WI38 (cell line): ENCODE measurements around the gene UBTF.
A peak's percentile ranks its signal among the peaks of the same experiment; 100 is the strongest.

Source experiments
- H3K4me3 ChIP-seq: 2 replicates; pipeline ENCODE4 v1.5.1; 2011; ENCODE audit warnings: low read depth, mild to moderate bottlenecking, control low read depth, low read length
- TF ChIP-seq, protein P1 (sequence below): IDR thresholded peaks from 2 replicates; pipeline ENCODE4 v1.5.1; 2012; ENCODE audit warnings: low read depth, mild to moderate bottlenecking, control low read depth, low read length

Gene UBTF

DNA sequence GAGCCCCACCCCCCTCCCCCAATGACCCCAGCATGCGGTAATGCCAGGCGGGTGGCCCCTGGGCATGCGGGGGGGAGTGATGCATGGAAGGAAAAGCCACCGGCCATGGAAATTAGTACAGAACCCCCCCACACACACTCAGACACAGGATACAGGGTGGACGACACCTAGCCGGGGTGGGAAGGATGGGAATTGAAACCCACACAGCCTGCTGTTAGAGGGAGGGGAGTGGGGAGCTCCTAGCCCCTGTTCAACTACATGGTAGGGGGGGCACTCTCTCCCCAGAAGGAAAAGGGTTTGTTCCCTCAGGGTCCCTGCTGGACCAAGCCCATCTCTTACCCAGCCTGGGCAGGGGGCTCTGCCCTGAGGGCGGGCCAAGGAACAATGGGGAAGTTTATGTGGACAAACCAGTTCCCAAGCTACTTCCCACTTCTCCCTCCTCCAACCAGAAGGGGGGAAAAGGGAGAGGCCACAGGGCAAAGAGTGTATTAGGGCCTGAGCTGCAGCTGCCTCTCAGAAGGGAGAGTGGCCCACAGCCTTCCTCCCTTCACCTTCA lies 27.5 kb downstream of the UBTF start:
- H3K4me3 ChIP-seq: no peak overlapping the region
- TF ChIP-seq, protein P1, sequence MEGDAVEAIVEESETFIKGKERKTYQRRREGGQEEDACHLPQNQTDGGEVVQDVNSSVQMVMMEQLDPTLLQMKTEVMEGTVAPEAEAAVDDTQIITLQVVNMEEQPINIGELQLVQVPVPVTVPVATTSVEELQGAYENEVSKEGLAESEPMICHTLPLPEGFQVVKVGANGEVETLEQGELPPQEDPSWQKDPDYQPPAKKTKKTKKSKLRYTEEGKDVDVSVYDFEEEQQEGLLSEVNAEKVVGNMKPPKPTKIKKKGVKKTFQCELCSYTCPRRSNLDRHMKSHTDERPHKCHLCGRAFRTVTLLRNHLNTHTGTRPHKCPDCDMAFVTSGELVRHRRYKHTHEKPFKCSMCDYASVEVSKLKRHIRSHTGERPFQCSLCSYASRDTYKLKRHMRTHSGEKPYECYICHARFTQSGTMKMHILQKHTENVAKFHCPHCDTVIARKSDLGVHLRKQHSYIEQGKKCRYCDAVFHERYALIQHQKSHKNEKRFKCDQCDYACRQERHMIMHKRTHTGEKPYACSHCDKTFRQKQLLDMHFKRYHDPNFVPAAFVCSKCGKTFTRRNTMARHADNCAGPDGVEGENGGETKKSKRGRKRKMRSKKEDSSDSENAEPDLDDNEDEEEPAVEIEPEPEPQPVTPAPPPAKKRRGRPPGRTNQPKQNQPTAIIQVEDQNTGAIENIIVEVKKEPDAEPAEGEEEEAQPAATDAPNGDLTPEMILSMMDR: no peak

DNA sequence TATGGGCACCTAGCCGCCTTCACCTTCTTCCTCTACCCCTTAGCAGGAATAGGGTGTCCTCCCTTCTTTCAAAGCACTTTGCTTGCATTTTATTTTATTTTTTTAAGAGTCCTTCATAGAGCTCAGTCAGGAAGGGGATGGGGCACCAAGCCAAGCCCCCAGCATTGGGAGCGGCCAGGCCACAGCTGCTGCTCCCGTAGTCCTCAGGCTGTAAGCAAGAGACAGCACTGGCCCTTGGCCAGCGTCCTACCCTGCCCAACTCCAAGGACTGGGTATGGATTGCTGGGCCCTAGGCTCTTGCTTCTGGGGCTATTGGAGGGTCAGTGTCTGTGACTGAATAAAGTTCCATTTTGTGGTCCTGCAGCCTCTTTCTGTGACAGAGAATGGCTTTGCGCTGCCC lies 28.1 kb downstream of the UBTF start:
- TF ChIP-seq, protein P1: no peak
- H3K4me3 ChIP-seq: no peak overlapping the region

DNA sequence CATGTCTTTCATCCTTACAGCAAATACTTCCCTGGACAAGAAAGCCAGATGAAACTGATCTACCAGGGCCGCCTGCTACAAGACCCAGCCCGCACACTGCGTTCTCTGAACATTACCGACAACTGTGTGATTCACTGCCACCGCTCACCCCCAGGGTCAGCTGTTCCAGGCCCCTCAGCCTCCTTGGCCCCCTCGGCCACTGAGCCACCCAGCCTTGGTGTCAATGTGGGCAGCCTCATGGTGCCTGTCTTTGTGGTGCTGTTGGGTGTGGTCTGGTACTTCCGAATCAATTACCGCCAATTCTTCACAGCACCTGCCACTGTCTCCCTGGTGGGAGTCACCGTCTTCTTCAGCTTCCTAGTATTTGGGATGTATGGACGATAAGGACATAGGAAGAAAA lies 29.0 kb downstream of the UBTF start:
- TF ChIP-seq, protein P1: no peak

DNA sequence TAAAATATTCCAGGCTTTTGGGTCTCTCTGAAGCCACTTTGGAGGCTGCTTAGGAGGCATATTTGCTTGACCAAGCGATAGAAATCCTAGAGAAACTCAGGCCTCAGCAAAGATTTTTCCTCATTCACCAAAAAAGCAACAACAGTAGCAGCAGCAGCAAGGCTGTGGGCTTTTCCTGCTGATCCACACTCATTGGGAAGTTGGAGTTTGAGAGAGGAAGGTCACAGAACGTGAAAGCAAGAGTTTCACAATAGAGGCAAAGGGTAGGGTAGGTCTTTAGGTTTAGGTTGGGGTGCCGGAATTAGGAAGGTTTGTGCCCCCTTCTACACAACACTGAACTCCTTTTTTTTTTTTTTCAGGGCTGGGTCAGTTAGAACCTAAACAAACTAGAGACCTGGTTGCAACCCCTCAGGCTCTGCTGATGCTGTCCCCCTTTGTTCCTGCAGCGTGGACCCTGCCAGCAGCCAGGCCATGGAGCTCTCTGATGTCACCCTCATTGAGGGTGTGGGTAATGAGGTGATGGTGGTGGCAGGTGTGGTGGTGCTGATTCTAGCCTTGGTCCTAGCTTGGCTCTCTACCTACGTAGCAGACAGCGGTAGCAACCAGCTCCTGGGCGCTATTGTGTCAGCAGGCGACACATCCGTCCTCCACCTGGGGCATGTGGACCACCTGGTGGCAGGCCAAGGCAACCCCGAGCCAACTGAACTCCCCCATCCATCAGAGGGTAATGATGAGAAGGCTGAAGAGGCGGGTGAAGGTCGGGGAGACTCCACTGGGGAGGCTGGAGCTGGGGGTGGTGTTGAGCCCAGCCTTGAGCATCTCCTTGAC lies 30.7 kb downstream of the UBTF start:
- TF ChIP-seq, protein P1: no peak
- peak overlapping the region; percentile 100 for H3K4me3 ChIP-seq

More for the DNA sequence above, 29.0 kb downstream of the UBTF start:
- H3K4me3 ChIP-seq: no peak overlapping the region

DNA sequence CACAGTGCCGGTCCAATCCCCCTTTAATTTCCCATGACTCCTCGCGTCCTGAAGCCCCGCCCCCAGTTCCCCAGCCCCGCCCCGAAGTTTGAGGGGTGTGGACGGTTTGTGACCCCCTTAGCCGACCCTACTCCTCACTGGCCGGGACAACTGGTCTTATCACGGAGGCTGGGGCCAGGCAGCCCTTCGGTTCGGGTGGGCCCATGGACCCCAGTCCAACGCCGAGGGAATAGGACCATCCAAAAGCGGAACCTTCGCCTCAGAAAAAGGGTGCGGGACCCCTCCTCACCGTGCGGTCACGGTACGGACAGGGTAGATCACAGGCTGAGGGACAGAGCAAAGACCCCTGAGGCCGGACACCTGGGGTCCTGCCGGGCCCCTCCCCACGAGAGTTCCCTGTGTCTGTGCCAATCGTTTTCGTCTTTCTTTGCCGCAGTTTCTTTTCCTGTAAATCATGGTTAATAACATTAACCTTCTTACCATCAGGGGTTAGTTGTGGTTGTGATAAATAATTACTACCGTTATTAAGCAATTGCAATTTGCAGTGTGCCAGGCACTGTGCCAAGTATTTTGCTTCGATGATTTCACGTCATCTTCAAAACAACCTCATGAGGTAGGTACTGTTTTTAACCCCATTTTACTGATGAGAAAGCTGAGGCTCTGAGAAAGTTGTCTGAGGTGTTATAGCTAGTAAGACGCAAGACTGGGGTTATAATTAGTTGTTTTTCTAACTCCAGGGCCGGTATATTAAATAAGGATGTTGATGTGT lies 32.2 kb downstream of the UBTF start:
- TF ChIP-seq, protein P1: no peak
- peak overlapping the region; percentile 100 for H3K4me3 ChIP-seq

DNA sequence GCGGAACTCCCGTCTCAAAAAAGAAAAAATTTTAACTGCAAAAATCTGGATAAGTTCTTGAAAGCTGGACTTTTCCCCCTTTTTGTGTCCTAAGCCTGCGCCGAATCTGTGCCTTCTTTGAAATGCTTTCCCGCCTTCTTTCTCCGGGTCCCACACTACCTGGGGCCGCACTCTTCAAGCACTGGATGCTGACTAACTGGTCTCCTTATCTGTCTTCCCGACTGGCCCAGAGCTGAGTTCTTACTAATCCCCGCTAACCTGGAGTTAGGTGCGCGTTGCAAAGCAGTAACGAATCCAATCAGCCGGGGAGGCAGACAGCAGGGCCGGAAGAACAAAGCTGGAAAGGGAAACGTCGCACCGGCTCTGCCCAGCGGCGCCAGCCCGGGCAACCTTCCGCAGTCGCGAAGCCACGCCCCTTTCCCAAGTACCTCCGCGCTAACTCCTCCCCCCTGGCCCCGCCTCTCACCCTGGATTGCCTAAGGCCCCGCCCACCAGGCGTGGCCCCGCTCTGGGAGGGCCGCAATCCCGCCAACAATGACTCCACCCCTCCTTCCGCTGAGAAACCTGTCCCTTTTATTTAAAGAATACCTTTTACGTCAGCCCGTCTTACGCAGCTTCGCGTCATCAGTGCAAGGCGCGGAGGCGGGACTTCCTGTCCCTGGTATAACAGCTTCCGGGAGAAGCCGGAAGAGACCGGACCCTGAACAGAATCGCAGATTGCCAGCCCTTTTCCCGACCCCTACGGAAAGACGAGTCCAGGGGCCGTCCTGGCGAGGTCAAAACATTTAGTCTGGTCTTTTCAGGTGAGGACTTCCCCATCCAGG lies 33.0 kb downstream of the UBTF start, which contains the start of gene TMUB2:
Gene TMUB2, plus strand, starts transcription at position 666 of the 824 bp plus-strand sequence. CDS start 737 bp downstream, outside the sequence.
- TF ChIP-seq, protein P1: no peak
- peak within 1 kb of the TSS; percentile 100 for H3K4me3 ChIP-seq
